ENCODE measurements around the gene NCOA7.

The NCOA7 gene, protein sequence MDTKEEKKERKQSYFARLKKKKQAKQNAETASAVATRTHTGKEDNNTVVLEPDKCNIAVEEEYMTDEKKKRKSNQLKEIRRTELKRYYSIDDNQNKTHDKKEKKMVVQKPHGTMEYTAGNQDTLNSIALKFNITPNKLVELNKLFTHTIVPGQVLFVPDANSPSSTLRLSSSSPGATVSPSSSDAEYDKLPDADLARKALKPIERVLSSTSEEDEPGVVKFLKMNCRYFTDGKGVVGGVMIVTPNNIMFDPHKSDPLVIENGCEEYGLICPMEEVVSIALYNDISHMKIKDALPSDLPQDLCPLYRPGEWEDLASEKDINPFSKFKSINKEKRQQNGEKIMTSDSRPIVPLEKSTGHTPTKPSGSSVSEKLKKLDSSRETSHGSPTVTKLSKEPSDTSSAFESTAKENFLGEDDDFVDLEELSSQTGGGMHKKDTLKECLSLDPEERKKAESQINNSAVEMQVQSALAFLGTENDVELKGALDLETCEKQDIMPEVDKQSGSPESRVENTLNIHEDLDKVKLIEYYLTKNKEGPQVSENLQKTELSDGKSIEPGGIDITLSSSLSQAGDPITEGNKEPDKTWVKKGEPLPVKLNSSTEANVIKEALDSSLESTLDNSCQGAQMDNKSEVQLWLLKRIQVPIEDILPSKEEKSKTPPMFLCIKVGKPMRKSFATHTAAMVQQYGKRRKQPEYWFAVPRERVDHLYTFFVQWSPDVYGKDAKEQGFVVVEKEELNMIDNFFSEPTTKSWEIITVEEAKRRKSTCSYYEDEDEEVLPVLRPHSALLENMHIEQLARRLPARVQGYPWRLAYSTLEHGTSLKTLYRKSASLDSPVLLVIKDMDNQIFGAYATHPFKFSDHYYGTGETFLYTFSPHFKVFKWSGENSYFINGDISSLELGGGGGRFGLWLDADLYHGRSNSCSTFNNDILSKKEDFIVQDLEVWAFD

DNA sequence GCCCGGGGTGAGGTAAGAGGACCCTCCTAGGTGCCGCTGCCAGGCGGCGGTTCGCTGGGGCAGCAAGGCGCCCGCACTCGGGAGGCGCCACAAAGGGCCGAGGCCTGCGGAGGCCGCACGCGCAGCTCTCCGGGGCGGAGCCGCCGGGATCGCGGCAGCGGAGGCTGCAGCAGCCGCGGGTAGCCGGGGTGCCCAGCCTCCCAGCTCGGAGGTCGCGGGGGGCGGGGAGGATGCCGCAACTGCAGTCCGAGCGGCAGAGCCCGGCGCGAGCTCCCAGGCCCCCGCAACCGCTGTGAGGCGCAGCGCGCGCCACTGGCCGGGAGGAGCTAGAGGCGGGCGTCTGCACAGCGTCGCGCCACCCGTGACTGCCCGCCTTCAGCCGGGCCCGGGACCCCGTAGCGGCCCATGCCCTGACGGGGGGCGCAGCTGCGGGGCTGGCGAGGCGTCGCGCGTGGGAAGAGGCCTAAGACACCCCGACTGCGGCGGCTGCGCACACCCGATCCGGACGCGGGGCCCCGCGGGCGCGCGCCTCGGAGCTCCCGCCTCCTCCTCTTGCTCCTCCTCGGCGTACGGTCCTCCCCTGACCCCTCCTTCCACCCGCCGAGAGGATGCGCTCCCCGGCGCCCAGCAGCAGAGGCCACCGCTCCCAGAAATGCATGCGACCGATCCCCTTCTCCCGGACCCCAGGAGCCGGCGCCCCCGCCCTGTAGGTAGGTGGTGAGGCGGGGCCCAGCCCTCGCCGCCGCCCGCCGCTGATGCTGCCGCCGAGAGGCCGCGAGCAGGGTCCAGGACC is at the start of gene NCOA7:
Gene NCOA7 (plus strand): TSS at position 603 of the 793 bp plus-strand sequence. CDS start 24,395 bp downstream, outside the sequence.
- DNase-seq (ENCODE audit: low spot score) = peak; percentile 77

DNA sequence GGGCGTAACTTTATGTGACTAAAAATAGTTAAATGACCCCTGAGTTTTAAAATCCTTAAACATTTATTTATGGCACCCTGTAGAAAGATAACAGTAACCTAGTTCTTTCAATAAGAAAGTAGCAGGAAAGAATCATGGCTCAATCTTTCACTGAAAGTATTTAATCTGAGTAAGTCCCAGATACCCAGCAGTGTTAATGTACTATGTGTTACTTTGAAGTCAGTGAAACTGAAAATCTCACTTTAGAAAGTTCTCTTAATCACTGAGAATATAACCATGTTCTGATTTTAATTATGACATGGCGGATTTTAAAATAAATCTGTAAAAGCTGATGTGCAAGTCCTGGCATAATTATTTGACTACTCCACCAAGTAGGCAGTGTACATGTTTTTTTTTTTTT is 49.4 kb upstream of the NCOA7 start:
- DNase-seq (ENCODE audit: low spot score) = no peak

DNA sequence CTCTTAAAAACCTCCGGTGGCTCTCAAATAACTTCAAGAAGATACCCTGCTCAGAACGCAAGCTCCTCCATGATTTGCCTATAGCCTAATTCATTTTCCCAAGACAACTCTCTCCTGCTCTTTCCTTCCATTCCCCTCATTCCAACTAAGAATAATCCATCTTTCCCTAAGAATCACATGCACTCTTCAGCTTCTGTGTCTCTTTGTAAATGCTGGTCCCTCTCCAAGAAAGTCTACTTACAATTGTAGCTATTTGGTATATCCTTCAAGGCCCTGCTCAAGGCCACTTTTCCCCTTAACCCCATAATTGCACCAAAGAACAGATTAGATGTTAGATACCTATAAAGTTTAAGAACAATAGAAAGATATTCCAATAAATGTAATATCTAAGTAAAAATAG is 48.7 kb upstream of the NCOA7 start:
- no peak for DNase-seq (ENCODE audit: low spot score)

DNA sequence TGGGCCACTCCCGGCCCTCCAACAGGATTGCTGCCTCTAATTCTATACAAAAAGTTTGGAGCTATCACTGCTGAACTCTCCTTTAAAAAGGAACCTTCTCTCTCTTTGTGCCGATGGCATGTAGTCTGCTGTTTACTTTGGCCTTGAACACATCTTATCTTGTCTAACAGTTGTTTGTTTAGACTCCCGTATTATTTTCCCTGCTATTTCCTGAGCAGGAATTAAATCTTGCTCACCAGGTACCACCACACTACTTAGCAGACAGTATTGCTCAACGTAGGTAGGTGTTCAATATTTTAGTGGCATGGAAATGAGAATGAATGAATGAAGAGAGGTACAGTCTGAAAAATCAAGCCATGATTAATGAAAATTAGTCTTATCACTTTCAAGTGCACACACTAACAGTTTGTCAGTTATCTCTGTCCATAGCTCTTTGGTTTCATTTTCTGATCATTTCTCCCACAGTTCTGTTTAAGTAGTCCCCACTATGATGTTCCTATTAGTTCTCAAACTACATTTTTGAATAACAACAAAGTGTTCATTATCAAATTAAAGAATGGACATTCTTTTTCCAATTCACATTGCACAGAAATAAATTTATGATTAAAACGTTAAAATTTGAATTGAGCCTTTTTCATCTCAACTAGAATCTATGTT is 48.2 kb upstream of the NCOA7 start:
- no peak for DNase-seq (ENCODE audit: low spot score)

DNA sequence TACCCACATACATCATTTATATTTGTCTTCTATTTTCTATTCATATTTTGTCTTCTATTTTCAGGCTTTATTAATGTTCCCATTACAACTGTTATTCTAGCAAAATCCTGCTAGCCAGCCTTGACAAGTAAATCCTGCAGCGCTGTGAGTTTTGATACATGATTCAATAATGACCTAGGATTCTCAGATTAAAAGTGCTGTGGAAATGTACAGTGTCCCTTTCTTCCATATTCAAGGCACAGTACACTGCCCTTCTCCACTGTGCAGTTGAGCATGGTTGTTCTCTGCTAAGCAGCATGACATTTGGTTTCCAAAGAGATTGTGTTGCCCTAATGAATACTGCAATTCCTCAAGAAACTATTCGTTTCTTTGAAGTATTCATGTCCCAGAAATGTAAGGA is 47.2 kb upstream of the NCOA7 start:
- DNase-seq (ENCODE audit: low spot score) = no peak

DNA sequence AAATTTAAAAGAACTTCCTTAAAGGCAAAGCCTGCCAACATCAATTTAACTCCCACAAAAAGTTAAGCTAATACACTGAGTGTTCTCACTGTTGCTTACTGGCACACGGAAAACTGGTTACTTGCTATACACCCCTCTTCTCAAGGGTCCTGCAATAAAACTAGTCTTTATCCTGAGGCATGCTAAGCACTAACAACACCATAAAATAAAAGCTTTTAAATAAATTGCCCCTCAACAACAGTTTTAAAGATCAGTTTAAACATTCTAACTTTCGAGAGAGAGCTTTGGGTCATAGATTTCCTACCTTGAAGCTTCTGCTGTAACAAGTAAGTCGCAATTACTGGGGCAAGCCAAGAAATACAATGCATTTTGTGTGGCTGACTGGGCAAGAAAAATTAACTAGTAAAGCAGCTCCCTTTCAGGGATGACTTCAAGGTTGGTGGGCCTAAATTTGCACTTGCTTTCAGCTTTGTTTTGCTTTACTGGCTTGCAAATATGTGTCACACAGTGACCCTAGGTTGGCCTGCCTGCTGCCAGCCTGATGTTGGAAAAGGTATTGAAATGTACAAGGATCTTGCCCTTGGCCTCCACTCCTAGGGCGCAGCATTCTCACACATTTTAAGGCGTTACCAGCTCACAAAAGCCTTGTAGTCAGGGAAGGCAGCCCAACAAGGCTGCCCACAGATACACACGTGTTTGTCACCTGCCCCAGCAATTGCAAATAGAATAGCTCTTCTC is 45.3 kb upstream of the NCOA7 start:
- no peak for DNase-seq (ENCODE audit: low spot score)

DNA sequence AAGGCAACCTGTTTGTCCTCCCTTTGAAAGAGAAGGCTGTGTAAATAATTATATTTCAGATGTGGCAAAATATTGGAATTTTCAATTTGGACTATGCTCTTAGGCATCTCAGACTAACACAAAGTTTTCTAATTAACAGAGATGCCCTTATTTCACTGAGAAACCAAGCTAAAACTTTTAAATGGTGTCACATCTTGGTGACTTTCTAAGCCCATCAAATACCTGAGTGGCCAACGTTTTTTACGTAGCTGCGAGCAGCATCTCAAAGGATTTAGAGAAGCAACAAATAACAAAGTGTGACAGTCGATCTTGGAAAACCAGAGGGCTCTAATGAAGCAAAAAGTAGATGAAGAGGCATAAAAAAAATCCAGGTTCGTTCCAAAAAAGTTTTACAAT is 44.7 kb upstream of the NCOA7 start:
- DNase-seq (ENCODE audit: low spot score) = no peak

DNA sequence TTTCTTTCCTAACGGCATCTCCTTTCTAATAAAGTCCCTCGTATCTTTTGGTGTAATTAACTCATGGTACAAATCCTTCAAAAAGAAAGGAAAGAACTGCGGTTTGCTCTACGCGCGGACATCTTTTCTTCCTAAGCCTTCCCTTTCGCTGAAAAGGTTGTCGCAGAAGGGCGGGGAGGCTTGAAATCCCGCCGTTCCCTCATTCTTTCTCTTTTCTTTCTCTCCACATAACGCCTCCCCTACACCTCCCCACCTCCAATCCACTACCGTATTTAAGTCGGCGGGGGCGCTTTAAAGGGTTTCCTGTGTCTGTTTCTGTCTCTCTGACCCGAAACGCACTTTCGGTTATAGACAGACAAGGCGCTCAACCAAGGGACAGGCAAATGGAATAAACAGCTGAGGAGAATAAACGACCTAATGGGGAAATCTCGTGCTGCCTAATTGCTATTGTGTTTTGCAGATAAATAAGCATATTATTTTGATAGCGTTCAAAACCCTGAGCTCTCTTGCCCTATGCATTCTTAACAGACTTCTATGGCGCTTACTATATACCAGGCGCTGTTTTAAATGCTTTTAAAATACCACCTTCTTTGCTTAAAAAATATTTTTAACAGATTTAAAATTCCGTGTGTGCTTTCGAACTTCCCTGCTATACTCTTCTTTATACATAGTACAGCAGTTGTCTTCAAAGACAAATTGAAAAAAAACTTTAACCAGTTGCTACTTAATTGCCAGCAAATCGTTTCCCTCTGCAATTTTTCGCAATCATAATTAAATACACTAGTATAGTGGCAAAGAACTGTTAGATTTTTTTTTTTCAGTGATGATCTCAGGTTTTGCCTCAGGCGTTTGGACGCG is 43.8 kb upstream of the NCOA7 start:
- peak; percentile 65 for DNase-seq (ENCODE audit: low spot score)

DNA sequence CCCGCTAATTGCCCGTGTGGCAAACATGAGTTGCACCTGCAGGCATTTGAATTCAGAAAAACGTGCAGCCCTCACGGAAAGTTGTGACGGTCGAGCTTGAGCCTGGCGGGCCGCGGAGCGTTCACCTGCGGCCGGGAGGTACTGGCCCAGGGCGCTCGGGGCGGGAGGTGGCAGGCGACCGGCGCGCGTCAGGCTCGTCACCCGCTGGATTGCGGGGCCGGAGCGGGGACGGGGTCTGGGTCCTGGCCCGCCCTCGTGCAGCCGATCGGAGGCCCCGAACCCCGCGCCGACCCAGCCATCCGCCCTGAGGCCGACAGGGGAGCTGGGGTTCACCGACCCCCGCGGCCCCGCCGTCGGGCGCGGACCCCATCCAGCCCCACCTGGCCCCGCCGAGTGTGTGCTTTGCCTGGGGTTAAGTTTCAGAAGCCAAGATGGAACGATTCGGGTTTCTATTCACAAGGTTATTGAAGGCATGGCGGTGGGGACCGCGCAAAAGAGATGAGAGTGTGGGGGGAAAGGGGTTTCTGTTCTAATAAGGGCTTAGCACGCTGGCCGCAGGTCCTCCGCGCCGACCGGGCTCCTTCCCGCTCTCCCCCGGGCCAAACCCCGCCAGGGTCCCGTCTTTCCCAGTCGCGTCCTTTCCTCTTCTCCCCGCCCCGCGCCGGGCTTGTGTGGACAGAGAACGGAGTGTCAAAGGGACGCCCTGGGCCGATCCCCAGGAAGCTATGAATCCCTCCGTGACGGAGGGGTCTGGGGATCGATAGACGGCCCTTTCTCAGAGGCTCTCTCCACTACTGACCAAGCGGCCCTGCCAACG is 43.0 kb upstream of the NCOA7 start:
- DNase-seq (ENCODE audit: low spot score) = peak; percentile 66

DNA sequence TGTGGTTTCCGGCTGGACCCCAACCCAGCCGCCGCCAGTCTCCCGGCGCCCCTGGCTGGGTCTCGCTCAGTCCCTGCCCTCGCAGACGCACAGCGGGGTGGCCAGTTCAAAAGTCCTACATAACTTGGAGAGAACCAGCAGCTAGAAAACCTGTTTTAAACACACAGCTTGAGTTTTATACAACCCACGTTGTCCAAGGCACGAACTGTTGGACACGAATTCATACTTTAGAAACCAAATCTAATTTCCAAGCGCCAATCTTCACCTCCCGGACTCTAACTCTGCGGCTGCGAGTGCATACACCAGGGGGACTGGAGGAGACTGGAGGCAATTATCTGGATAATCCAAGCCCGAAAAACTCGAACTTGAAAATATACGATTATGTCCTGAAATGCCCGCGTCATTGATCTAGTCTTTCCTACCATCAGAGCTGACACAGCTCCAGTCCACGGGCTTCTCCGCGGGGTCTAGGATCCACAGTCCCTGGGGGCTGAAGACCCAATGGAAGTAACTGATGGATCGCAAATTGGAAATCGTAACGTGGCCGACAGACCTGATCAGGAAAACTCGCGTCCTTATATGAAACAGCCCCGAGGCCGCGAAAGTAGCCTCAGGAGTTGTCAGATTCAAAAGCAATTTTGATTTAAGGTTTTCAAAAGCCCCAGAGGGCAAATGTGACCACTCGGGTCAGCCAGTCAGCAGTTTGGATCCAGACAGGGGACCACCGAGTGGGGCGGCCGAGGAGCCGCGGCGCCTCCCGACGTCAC is 42.2 kb upstream of the NCOA7 start:
- peak; percentile 29 for DNase-seq (ENCODE audit: low spot score)

DNA sequence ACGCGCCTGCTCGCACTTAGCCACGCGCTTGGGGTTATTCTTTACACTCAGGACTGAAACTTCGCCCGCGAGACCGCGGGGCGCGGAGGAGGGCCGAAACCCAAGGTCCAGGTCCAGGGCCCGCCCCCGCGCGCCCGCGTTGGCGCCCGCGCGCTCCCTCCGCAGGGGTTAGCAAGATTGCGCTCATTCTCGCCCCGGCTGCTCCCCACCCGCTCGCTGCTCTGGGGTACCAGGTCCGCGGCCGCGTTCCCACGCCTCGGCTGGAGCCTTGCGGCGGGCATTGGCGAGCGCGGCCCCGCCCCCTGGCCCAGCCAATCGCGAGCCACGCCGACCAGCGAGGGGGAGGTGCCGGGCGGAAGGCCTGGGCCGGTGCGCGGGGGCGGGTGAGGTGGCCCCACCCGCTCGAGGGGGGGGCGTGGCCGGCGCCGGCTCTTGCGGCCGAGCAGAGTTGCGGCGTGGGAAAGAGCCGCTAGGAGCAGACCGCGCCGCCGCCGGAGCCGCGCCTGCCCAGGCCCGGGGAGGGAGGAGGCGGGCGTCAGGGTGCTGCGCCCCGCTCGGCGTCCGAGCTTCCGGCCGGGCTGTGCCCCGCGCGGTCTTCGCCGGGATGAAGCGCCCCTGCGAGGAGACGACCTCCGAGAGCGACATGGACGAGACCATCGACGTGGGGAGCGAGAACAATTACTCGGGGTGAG is 41.4 kb upstream of the NCOA7 start, which contains the start of gene HEY2:
Gene HEY2 (plus strand): TSS at position 460 of the 692 bp plus-strand sequence. CDS start 145 bp downstream, at position 605.
- DNase-seq (ENCODE audit: low spot score) = peak; percentile 94

DNA sequence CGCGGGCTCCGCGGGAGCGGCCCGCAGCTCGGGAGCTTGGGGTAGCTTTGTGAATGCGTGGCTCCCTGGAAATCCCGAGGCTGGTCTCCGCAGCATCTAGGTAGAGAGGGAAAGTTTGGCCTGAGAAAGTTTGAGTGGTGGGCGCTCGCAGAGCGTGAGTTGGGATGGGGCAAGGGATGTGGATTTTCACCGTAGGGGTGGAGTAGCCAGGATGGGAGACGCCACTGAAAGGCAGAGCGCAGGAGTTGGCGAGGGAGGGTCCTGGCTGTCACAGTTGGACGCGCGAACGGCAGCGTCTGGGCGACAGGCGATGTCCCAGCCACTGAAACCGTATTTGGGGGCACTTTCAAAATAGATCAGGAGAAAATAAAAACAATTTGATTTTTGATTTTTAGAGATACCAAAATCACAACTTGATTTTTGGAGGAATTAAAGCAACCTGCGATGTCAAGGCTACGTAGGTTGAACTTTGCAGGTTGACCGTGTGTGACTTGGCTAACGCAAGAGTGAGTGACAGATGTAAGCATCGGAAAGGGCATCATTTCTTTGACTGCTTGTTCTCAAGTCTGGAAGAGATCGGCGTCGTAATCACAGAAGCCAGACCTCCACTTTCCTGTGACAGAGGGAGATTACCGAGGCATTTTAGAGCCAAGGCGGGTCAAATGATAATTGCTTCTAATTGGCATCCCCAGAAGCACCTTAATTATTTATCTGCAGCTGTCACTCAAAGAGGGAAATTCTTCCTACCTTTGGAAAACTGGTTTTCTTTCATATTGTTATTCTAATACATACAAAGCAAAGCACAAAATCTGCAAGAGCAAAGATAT is 40.7 kb upstream of the NCOA7 start:
- no peak for DNase-seq (ENCODE audit: low spot score)

DNA sequence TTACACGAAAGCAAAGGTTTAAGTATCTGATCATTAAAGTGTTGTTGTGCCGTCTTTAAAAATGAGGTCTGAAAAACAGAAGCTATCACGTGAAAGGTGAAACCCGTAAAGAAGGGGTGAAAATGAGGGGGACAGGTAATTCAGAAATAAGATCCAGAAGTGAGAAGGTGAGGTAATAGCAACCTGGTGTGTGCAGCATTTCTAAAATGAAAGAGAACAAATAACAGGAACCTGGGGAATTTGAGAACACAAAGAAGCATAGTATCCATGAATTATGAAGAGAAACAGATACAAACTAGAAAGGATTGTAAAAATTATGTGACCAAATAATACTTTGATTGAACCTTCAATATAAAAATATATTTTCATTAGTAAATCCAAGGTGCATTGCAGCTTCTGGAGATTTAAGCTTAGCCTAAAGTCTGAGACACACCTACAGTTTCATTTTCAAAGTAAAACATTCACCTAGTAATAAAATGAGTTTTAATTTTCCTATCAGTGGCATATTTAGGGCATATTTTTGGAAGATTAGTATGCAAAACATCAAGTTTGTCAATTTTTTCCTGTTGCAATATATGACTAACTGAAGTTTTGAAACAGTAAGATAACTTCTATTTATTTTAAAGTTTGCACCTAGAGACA is 39.9 kb upstream of the NCOA7 start:
- no peak for DNase-seq (ENCODE audit: low spot score)

DNA sequence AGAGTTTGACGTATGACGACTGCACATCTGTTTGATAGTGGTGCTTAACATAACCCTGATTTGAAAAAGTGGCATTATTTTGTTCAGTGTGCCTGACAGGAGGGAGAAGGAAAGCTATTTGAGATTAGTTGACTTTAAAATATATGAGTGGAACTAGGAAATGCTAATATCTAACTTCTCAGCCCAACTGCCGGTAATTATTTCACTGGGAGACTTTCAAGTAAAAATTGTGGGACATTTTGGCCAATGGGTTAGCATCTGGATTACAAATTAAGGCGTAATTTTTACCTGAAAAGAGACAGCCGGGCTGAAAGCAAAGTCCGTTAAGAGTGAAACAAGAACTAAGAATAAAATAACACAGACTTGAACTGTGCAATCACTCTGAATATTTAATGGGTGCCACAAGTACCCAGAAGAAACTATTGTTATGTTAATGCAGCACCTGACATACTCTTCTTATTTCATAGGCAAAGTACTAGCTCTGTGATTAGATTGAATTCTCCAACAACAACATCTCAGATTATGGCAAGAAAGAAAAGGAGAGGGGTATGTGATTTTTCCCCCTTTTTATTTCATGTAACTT is 39.3 kb upstream of the NCOA7 start:
- DNase-seq (ENCODE audit: low spot score) = no peak

DNA sequence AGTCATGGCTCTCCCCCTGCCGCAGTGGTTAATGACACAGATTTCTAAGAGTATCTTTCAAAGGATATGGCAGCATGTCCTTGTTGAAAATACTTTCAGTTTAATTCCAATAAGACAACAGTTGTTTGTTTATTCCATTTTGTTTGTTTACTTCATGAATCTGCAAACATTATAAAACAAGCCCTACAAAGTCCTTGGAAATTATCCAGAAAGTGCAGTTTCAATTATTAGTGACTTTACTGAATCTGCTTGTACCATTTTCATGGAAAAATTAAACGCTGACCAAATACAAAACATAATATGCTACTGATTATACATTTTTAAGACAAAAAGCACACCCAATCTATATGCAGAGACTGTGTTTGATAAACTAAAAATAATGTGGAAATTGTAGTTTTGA is 38.0 kb upstream of the NCOA7 start:
- no peak for DNase-seq (ENCODE audit: low spot score)

Measured in LoVo (cell line).